A673 (cell line): ENCODE results near the gene PIF1. TPM values are rescaled to one million over a fixed set of nuclear protein-coding genes. Genes with fewer than 3 reads are reported as not detected.

Experiments used
- BruUV-seq: library from RNA; stranded (reverse); fragments of 400-500 nt; replicated peaks from 2 replicates; lab custom pipeline; 2021; lab: Mats Ljungman, UMichigan
- CTCF ChIA-PET: fragments of 300-600 bp; sonication (Branson Sonifier 250); formaldehyde crosslinking; loops from one replicate; lab custom pipeline; 2022; ENCODE audit warnings: antibody characterized with exemption; lab: Charles Lee
- POLR2A ChIA-PET: fragments of 300-600 bp; sonication (Branson Sonifier 250); formaldehyde crosslinking; loops from one replicate; lab custom pipeline; 2022; ENCODE audit warnings: antibody characterized with exemption; ENCODE audit not compliant: low non-redundant PET; lab: Charles Lee
- DNase-seq: peaks from one replicate; pipeline ENCODE4 v3.0.0-alpha.2; 2015; ENCODE audit warnings: low spot score
- H3K27ac ChIP-seq: fragments of 200-600 bp; sonication (generic); 2 replicates; pipeline ENCODE4 v1.5.1; 2016; ENCODE audit warnings: mixed run types, low read depth, mild to moderate bottlenecking, mixed read lengths, antibody characterized with exemption, low read length; ENCODE audit not compliant: poor library complexity, severe bottlenecking
- H3K27me3 ChIP-seq: fragments of 200-600 bp; sonication (generic); replicated peaks from 2 replicates; pipeline ENCODE4 v1.6.1; 2017; ENCODE audit warnings: mixed run types, low read depth, mild to moderate bottlenecking, mixed read lengths, antibody characterized with exemption, low read length; ENCODE audit not compliant: insufficient read depth, poor library complexity
- H3K36me3 ChIP-seq: fragments of 200-600 bp; sonication (generic); 2 replicates; pipeline ENCODE4 v1.6.1; 2016; ENCODE audit warnings: mixed run types, mild to moderate bottlenecking, mixed read lengths, antibody characterized with exemption, low read length; ENCODE audit not compliant: insufficient read depth, poor library complexity, severe bottlenecking
- H3K4me1 ChIP-seq: fragments of 200-600 bp; sonication (generic); 2 replicates; pipeline ENCODE4 v1.6.1; 2017; ENCODE audit warnings: mixed run types, mild to moderate bottlenecking, mixed read lengths, antibody characterized with exemption, low read length; ENCODE audit not compliant: insufficient read depth, poor library complexity, severe bottlenecking
- H3K4me3 ChIP-seq: fragments of 200-600 bp; sonication (generic); 2 replicates; pipeline ENCODE4 v1.5.1; 2016; ENCODE audit warnings: low read depth, mixed run types, mild to moderate bottlenecking, mixed read lengths, low read length; ENCODE audit not compliant: poor library complexity, severe bottlenecking
- H3K9me3 ChIP-seq: fragments of 200-600 bp; sonication (generic); 2 replicates; pipeline ENCODE4 v1.6.1; 2016; ENCODE audit warnings: mixed run types, low read depth, mild to moderate bottlenecking, mixed read lengths, antibody characterized with exemption, low read length; ENCODE audit not compliant: poor library complexity, severe bottlenecking
- EZH2 ChIP-seq: fragments of 200-600 bp; sonication (generic); IDR thresholded peaks from 2 replicates; pipeline ENCODE4 v1.6.1; 2017; ENCODE audit warnings: borderline replicate concordance, low read depth, mild to moderate bottlenecking, mixed read lengths, antibody characterized with exemption, low read length; ENCODE audit not compliant: poor library complexity, severe bottlenecking
- intact Hi-C: fragments of 100-400 bp; cut with micrococcal nuclease; formaldehyde crosslinking; loops from one replicate; pipeline ENCODE4 v1.10.0; 2022; ENCODE audit not compliant: unreplicated experiment
- total RNA-seq: library from RNA; stranded (reverse); gene quantifications from 2 replicates; pipeline ENCODE4 v1.2.3, GENCODE V29; 2021
- TF ChIP-seq, protein P1 (sequence below): fragments of 300-800, 200-600 bp; sonication (generic); conservative IDR thresholded peaks from 2 replicates; pipeline ENCODE4 v1.5.1; 2017; ENCODE audit warnings: low read depth, mild to moderate bottlenecking, antibody characterized with exemption, low read length, moderate library complexity, mixed read lengths

The PIF1 gene
- total RNA-seq, 1 experiment from 2014 or later = 65.7 TPM

DNA sequence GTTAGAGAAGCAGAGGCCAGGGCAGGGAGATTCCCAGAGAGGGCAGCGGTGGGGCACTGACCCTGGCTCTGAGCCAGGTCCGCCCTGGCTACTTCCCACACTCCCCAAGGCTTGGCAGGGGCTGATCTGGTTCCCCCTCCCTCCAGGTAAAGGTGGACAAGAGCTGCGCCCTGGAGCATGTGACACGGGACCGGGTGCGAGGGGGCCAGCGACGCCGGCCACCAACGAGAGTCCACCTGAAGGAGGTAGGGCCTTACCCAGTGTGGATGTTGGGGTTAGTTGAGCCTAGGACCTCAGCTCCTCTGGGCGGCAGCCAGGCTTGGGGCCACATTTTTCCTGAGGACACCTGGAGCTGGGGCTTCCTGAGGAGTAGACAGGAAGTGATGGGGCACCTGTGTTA is 35.9 kb upstream of the PIF1 start:
- no peak for DNase-seq
- Histone ChIP-seq H3K4me1 (peaks cover 7% of the 10 kb centered on the region), H3K4me3 (no peak overlapping the region), H3K27me3 (no peaks in the 10 kb centered on the region), H3K27ac (no peak overlapping the region), H3K9me3 (no peaks in the 10 kb centered on the region), H3K36me3 (peaks cover 7% of the 10 kb centered on the region)
- CTCF ChIA-PET = no interaction called here
- POLR2A ChIA-PET = no interaction called here
- BruUV-seq = no TSS peak
- intact Hi-C loops = no loop called here
- TF ChIP-seq EZH2 = no peak
- TF ChIP-seq, protein P1, sequence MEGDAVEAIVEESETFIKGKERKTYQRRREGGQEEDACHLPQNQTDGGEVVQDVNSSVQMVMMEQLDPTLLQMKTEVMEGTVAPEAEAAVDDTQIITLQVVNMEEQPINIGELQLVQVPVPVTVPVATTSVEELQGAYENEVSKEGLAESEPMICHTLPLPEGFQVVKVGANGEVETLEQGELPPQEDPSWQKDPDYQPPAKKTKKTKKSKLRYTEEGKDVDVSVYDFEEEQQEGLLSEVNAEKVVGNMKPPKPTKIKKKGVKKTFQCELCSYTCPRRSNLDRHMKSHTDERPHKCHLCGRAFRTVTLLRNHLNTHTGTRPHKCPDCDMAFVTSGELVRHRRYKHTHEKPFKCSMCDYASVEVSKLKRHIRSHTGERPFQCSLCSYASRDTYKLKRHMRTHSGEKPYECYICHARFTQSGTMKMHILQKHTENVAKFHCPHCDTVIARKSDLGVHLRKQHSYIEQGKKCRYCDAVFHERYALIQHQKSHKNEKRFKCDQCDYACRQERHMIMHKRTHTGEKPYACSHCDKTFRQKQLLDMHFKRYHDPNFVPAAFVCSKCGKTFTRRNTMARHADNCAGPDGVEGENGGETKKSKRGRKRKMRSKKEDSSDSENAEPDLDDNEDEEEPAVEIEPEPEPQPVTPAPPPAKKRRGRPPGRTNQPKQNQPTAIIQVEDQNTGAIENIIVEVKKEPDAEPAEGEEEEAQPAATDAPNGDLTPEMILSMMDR = no peak

DNA sequence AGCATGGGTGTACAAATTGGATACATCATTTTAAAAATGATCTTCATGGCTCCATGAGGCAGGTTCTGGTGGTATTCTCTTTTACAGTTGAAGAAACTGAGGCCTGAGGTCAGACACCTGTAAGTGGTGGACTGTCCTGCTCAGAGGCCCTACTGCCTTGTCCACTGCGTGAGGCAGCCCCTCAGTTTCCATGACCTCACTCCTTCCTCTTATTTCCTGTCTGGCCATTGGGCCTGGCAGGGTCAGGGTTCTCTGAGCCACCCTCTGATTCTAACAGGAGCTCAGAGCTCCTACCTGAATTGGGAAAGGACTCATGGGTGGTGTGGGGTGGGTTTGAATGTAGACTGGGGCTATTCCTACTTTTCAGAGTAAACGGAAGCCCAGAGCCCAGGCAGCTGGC is 33.8 kb upstream of the PIF1 start:
- no peaks in the 10 kb centered on the region for H3K9me3 ChIP-seq

DNA sequence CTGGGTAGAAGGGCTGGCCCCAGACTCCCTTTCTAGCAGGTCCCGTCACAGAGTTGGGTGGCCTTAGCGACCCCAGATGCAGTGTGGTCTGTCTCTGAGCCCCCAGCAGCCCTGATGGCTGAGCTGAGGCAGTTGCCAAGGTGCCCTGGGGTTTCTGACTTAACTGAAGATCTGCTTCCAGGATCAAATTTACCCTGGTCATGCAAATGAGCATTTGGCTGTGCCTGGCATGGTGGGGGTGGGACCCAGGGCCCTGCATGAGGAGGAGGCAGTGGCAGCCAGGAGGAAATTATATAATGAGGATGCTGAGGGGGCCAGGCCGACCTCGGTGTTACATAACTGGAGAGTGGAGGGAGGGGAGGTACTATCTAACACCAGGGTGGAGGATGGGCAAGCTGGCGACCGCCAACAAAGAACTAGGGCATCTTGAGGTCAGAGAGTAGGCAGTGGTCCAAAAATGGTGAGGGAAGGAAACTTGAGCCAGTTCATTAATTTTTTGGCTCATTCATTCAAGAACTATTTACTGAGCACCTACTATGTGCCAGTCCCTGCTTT is 32.7 kb upstream of the PIF1 start:
- intact Hi-C loops = no loop called here
- no peak for DNase-seq
- ChIA-PET CTCF (no interaction called here), POLR2A (no interaction called here)
- H3K4me3 ChIP-seq = no peak overlapping the region
- TF ChIP-seq, protein P1 = no peak
- TF ChIP-seq EZH2 = no peak
- H3K36me3 ChIP-seq = peaks cover 7% of the 10 kb centered on the region
- BruUV-seq = no TSS peak
- peaks cover 7% of the 10 kb centered on the region for H3K4me1 ChIP-seq
- no peaks in the 10 kb centered on the region for H3K27me3 ChIP-seq
- H3K9me3 ChIP-seq = no peaks in the 10 kb centered on the region
- peak overlapping the region; percentile 16 for H3K27ac ChIP-seq

More for the DNA sequence above, 33.8 kb upstream of the PIF1 start:
- H3K27ac ChIP-seq = no peak overlapping the region
- TF ChIP-seq, protein P1 = no peak
- no peak for TF ChIP-seq EZH2
- BruUV-seq = no TSS peak
- H3K4me3 ChIP-seq = no peak overlapping the region
- peaks cover 7% of the 10 kb centered on the region for H3K4me1 ChIP-seq
- intact Hi-C loops = no loop called here
- H3K36me3 ChIP-seq = peaks cover 7% of the 10 kb centered on the region
- H3K27me3 ChIP-seq = no peaks in the 10 kb centered on the region
- POLR2A ChIA-PET = no interaction called here
- DNase-seq = no peak
- CTCF ChIA-PET = no interaction called here
